ENCODE data around the gene PRDM11.

DNA sequence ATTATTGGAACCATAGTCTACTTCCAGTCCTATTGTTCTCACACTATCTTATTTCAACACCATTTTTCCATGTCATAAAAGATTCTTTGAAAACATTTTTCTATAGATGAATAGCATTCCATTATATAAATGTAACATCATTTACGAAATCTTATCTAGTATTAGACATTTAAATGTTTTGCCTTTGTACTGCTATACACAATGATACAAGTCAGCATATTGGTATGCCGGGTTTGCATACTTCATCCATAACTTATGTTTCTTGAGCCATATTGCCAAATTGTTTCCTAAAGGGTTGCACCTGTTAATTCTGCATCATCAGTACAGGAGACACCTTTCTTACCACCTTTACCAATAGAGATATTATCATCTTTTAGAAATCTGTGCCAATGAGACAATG is 71.6 kb downstream of the PRDM11 start:
- TF ChIP-seq, protein P1, sequence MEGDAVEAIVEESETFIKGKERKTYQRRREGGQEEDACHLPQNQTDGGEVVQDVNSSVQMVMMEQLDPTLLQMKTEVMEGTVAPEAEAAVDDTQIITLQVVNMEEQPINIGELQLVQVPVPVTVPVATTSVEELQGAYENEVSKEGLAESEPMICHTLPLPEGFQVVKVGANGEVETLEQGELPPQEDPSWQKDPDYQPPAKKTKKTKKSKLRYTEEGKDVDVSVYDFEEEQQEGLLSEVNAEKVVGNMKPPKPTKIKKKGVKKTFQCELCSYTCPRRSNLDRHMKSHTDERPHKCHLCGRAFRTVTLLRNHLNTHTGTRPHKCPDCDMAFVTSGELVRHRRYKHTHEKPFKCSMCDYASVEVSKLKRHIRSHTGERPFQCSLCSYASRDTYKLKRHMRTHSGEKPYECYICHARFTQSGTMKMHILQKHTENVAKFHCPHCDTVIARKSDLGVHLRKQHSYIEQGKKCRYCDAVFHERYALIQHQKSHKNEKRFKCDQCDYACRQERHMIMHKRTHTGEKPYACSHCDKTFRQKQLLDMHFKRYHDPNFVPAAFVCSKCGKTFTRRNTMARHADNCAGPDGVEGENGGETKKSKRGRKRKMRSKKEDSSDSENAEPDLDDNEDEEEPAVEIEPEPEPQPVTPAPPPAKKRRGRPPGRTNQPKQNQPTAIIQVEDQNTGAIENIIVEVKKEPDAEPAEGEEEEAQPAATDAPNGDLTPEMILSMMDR (IDR thresholded peaks at IDR 0.05 in 8 of 11, conservative IDR thresholded peaks at IDR 0.05 in 3 of 11) = no peak
- TF ChIP-seq POLR2A (IDR thresholded peaks at IDR 0.05) (no peak), POLR2AphosphoS5 (IDR thresholded peaks at IDR 0.05) (no peak)

Measured in spleen (tissue), 7 donors.